Fibroblast of lung (primary cell): Measurements from ENCODE around the gene PHC2. TPM values are rescaled to one million over a fixed set of nuclear protein-coding genes. Genes with fewer than 3 reads are reported as not detected.

Experiments used
- DNase-seq, 2 donors: peaks; one replicate each; pipeline versions ENCODE4 v3.0.0 to v3.0.0-alpha.2; 2010; ENCODE audit warnings: low read depth in 2 of 2
- H2AFZ ChIP-seq: 2 replicates; pipeline ENCODE4 v1.5.1; 2012; ENCODE audit warnings: low read length, control low read depth, inconsistent platforms
- H3K27ac ChIP-seq: 2 replicates; pipeline ENCODE4 v1.5.1; 2011; ENCODE audit warnings: low read length, control low read depth; ENCODE audit not compliant: insufficient read depth
- H3K27me3 ChIP-seq: 2 replicates; pipeline ENCODE4 v1.5.1; 2011; ENCODE audit warnings: mild to moderate bottlenecking, low read length; ENCODE audit not compliant: control insufficient read depth, insufficient read depth
- H3K36me3 ChIP-seq: 2 replicates; pipeline ENCODE4 v1.5.1; 2011; ENCODE audit warnings: low read length; ENCODE audit not compliant: control insufficient read depth, insufficient read depth
- H3K4me1 ChIP-seq: 2 replicates; pipeline ENCODE4 v1.5.1; 2011; ENCODE audit warnings: low read length; ENCODE audit not compliant: control insufficient read depth, insufficient read depth; ENCODE audit errors: extremely low read depth
- H3K4me2 ChIP-seq: 2 replicates; pipeline ENCODE4 v1.5.1; 2011; ENCODE audit warnings: low read length, control low read depth; ENCODE audit not compliant: insufficient read depth; ENCODE audit errors: extremely low read depth
- H3K4me3 ChIP-seq, 4 experiments: fragments of 200-600 bp in 1 of 4; sonication (generic) in 1 of 4; replicated peaks in 1 of 4; 2 replicates each; pipeline ENCODE4 v1.5.1; 2011 to 2016; ENCODE audit warnings: low read length in 4 of 4, low read depth in 3 of 4, mild to moderate bottlenecking in 3 of 4, control low read depth in 2 of 4, inconsistent platforms in 1 of 4, mixed read lengths in 1 of 4; ENCODE audit not compliant: insufficient read depth in 1 of 4; ENCODE audit errors: control extremely low read depth in 1 of 4
- H3K79me2 ChIP-seq: 2 replicates; pipeline ENCODE4 v1.5.1; 2012; ENCODE audit warnings: mild to moderate bottlenecking, low read length, inconsistent platforms; ENCODE audit not compliant: control insufficient read depth, insufficient read depth
- H3K9ac ChIP-seq: 2 replicates; pipeline ENCODE4 v1.5.1; 2011; ENCODE audit warnings: mild to moderate bottlenecking, low read length, control low read depth; ENCODE audit not compliant: insufficient read depth
- H3K9me3 ChIP-seq: 2 replicates; pipeline ENCODE4 v1.5.1; 2012; ENCODE audit warnings: low read depth, low read length; ENCODE audit not compliant: control insufficient read depth, insufficient read depth
- H4K20me1 ChIP-seq: 2 replicates; pipeline ENCODE4 v1.5.1; 2011; ENCODE audit warnings: low read length; ENCODE audit not compliant: control insufficient read depth, insufficient read depth; ENCODE audit errors: extremely low read depth
- CTCF ChIP-seq, 2 donors: IDR thresholded peaks in 1 of 2; conservative IDR thresholded peaks in 1 of 2; 1 replicate in 1 of 2; 2 replicates in 1 of 2; pipeline ENCODE4 v1.5.1; 2011 to 2012; ENCODE audit warnings: low read length in 2 of 2, control low read depth in 1 of 2, inconsistent platforms in 1 of 2, low read depth in 1 of 2, mild to moderate bottlenecking in 1 of 2
- EZH2 ChIP-seq: IDR thresholded peaks from 2 replicates; pipeline ENCODE4 v1.5.1; 2012; ENCODE audit warnings: low read length, control low read depth, mild to moderate bottlenecking; ENCODE audit errors: missing control alignments
- polyA plus RNA-seq, 2 donors: library from polyadenylated mRNA; depleted of rRNA in 1 of 2; stranded (reverse) in 1 of 2; unstranded in 1 of 2; fragments of >200 nt; gene quantifications; 2 replicates each; pipeline ENCODE4 v1.2.1, GENCODE V29; 2011 to 2012; ENCODE audit warnings: missing spikeins in 1 of 2
- total RNA-seq: library from RNA; depleted of rRNA; stranded (reverse); fragments of >200 nt; gene quantifications from 2 replicates; pipeline ENCODE4 v1.2.1, GENCODE V29; 2014

The PHC2 gene
- total and polyA plus RNA-seq, 2 donors (not counting 1 experiment from before 2014, with no cell fraction given) = 62.6 to 75.8 TPM

GRCh38 chr1:33281554-33282303, 149.2 kb downstream of the PHC2 start:
- Histone ChIP-seq H3K36me3 (peaks cover 7% of the 10 kb centered on the region), H3K27ac (no peak overlapping the region), H3K9ac (no peak overlapping the region)

GRCh38 chr1:33280091-33280661, 150.7 kb downstream of the PHC2 start:
- DNase-seq = no peak
- Histone ChIP-seq H3K4me2 (no peak overlapping the region), H3K79me2 (no peaks in the 10 kb centered on the region), H3K9ac (no peak overlapping the region), H4K20me1 (no peaks in the 10 kb centered on the region), H3K9me3 (no peaks in the 10 kb centered on the region), H3K27me3 (no peaks in the 10 kb centered on the region), H3K4me1 (no peaks in the 10 kb centered on the region), H3K27ac (no peak overlapping the region), H2AFZ (no peak overlapping the region), H3K4me3 (no peak overlapping the region), H3K36me3 (peaks cover 7% of the 10 kb centered on the region)
- TF ChIP-seq EZH2 = no peak
- TF ChIP-seq CTCF (conservative IDR thresholded peaks at IDR 0.05 in 1 of 2, IDR thresholded peaks at IDR 0.05 in 1 of 2; ENCODE audit: low read depth in 1 of 2, low read length in 2 of 2) = no peak

More at GRCh38 chr1:33281554-33282303, 149.2 kb downstream of the PHC2 start:
- no peaks in the 10 kb centered on the region for H4K20me1 ChIP-seq
- H3K79me2 ChIP-seq = no peaks in the 10 kb centered on the region
- no peak for DNase-seq
- no peaks in the 10 kb centered on the region for H3K4me1 ChIP-seq
- no peaks in the 10 kb centered on the region for H3K9me3 ChIP-seq
- TF ChIP-seq EZH2 (no peak), CTCF (conservative IDR thresholded peaks at IDR 0.05 in 1 of 2, IDR thresholded peaks at IDR 0.05 in 1 of 2; ENCODE audit: low read depth in 1 of 2, low read length in 2 of 2) (no peak)
- no peak overlapping the region for H3K4me3 ChIP-seq
- H3K4me2 ChIP-seq = no peak overlapping the region
- no peaks in the 10 kb centered on the region for H3K27me3 ChIP-seq
- no peak overlapping the region for H2AFZ ChIP-seq

GRCh38 chr1:33277488-33278084, 153.3 kb downstream of the PHC2 start:
- H3K4me1 ChIP-seq = no peaks in the 10 kb centered on the region
- TF ChIP-seq EZH2 (no peak), CTCF (conservative IDR thresholded peaks at IDR 0.05 in 1 of 2, IDR thresholded peaks at IDR 0.05 in 1 of 2; ENCODE audit: low read depth in 1 of 2, low read length in 2 of 2) (no peak)
- H4K20me1 ChIP-seq = no peaks in the 10 kb centered on the region
- no peaks in the 10 kb centered on the region for H3K9me3 ChIP-seq
- H3K9ac ChIP-seq = no peak overlapping the region
- no peaks in the 10 kb centered on the region for H3K27me3 ChIP-seq
- H3K27ac ChIP-seq = no peak overlapping the region
- H3K36me3 ChIP-seq = peaks cover 7% of the 10 kb centered on the region
- no peaks in the 10 kb centered on the region for H3K79me2 ChIP-seq
- H3K4me3 ChIP-seq = no peak overlapping the region
- no peak for DNase-seq
- no peak overlapping the region for H3K4me2 ChIP-seq
- H2AFZ ChIP-seq = no peak overlapping the region
